Uterus (tissue), 4 donors: ENCODE measurements around the gene DRD2. TPM values are rescaled to one million over a fixed set of nuclear protein-coding genes. Genes with fewer than 3 reads are reported as not detected.
"Not testable (repeated sequence)": the region's sequence is repeated elsewhere in the genome, so short reads cannot be mapped to it uniquely, and the experiment has no call there.

Experiments
- DNase-seq, 2 donors: peaks; one replicate each; pipeline ENCODE4 v3.0.0-alpha.2; 2019 to 2020
- H3K27ac ChIP-seq, 2 donors: fragments of 200-600 bp; sonication (generic); 1 replicate in 1 of 2; 2 replicates in 1 of 2; pipeline ENCODE4 v1.5.1; 2016 to 2018
- H3K27me3 ChIP-seq, 2 donors: fragments of 200-600 bp; sonication (generic); one replicate each; pipeline ENCODE4 v1.5.1; 2018 to 2019; ENCODE audit warnings: control low read depth in 1 of 2
- H3K36me3 ChIP-seq, 2 donors: fragments of 200-600 bp; sonication (generic); one replicate each; pipeline ENCODE4 v1.5.1; 2019; ENCODE audit warnings: control low read depth in 1 of 2
- H3K4me1 ChIP-seq, 2 donors: fragments of 200-600 bp; sonication (generic); one replicate each; pipeline ENCODE4 v1.5.1; 2018 to 2019; ENCODE audit warnings: control low read depth in 1 of 2
- H3K4me3 ChIP-seq, 2 donors: fragments of 200-600 bp; sonication (generic); 1 replicate in 1 of 2; 2 replicates in 1 of 2; pipeline ENCODE4 v1.5.1; 2018 to 2019; ENCODE audit warnings: mild to moderate bottlenecking in 1 of 2
- H3K9me3 ChIP-seq, 2 donors: fragments of 200-600 bp; sonication (generic); one replicate each; pipeline ENCODE4 v1.5.1; 2019; ENCODE audit warnings: control low read depth in 1 of 2
- CTCF ChIP-seq, 4 experiments: fragments of 200-600 bp in 2 of 4; fragments of 450-650 bp in 2 of 4; sonication (generic) in 2 of 4; IDR thresholded peaks; one replicate each; pipeline ENCODE4 v1.5.1; 2016 to 2019; ENCODE audit warnings: antibody characterized with exemption in 4 of 4, mild to moderate bottlenecking in 2 of 4, moderate library complexity in 1 of 4
- POLR2A ChIP-seq, 2 donors: fragments of 450-650 bp; IDR thresholded peaks; one replicate each; pipeline ENCODE4 v1.6.1; 2016; ENCODE audit warnings: antibody characterized with exemption in 2 of 2, mild to moderate bottlenecking in 1 of 2, moderate library complexity in 1 of 2
- intact Hi-C: fragments of 100-400 bp; cut with DNase I; formaldehyde crosslinking; loops from one replicate; pipeline ENCODE4 v1.15.1; 2023; ENCODE audit warnings: low total_unique reads
- total RNA-seq, 4 donors: library from RNA; depleted of rRNA in 3 of 4; stranded (reverse); fragments of >200 nt in 3 of 4; gene quantifications; one replicate each; pipeline versions ENCODE4 v1.1.0 to v1.2.4, GENCODE V29; 2014 to 2023
- donor health status: DM: yes; HTN: yes; CAD: no.

The DRD2 gene
- not detected for total RNA-seq

- Histone ChIP-seq H3K4me3 (peak within 1 kb of the TSS in 1 of 2 donors; percentile 13), H3K4me1 (no peaks in the 10 kb centered on the region), H3K27me3 (peaks cover 0 to 4% of the 10 kb centered on the region in 2 donors), H3K27ac (no peak within 1 kb of the TSS), H3K36me3 (no peaks in the 10 kb centered on the region), H3K9me3 (no peaks in the 10 kb centered on the region)
- no peak for DNase-seq
- intact Hi-C loops, result no loop called here
- TF ChIP-seq CTCF (IDR thresholded peaks at IDR 0.05) (no peak), POLR2A (IDR thresholded peaks at IDR 0.05) (no peak)
These were observed at the start of gene DRD2 for GRCh38 chr11:113475160-113475761. TSS of gene DRD2 (minus strand) at chr11:113475398. CDS start at chr11:113424651, 50,747 bp downstream.

GRCh38 chr11:113523906-113524305 is 48.7 kb upstream of the DRD2 start:
- intact Hi-C loops, H3K9me3 ChIP-seq, H3K27ac ChIP-seq, DNase-seq, H3K4me3 ChIP-seq, H3K27me3 ChIP-seq, H3K36me3 ChIP-seq, H3K4me1 ChIP-seq: not testable (repeated sequence)

GRCh38 chr11:113521737-113522517 is 46.7 kb upstream of the DRD2 start:
- Histone ChIP-seq H3K27ac (no peak overlapping the region), H3K36me3 (no peaks in the 10 kb centered on the region), H3K27me3 (no peaks in the 10 kb centered on the region), H3K9me3 (no peaks in the 10 kb centered on the region), H3K4me3 (no peak overlapping the region), H3K4me1 (no peaks in the 10 kb centered on the region)
- TF ChIP-seq POLR2A (IDR thresholded peaks at IDR 0.05) (no peak), CTCF (IDR thresholded peaks at IDR 0.05) (no peak)
- intact Hi-C loops, result no loop called here
- no peak for DNase-seq

- Histone ChIP-seq H3K36me3 (no peaks in the 10 kb centered on the region), H3K4me3 (no peak overlapping the region), H3K9me3 (no peaks in the 10 kb centered on the region), H3K27me3 (no peaks in the 10 kb centered on the region), H3K27ac (no peak overlapping the region), H3K4me1 (no peaks in the 10 kb centered on the region)
- DNase-seq, result no peak
- no peak for TF ChIP-seq POLR2A (IDR thresholded peaks at IDR 0.05)
- TF ChIP-seq CTCF (IDR thresholded peaks at IDR 0.05), result no peak
- intact Hi-C loops, result no loop called here
These were observed 44.9 kb upstream of the DRD2 start for GRCh38 chr11:113519989-113520613.

- no peaks in the 10 kb centered on the region for H3K4me1 ChIP-seq
These were observed 43.7 kb upstream of the DRD2 start for GRCh38 chr11:113518716-113519495.

More at GRCh38 chr11:113518716-113519495, 43.7 kb upstream of the DRD2 start:
- Histone ChIP-seq H3K27ac (no peak overlapping the region), H3K36me3 (no peaks in the 10 kb centered on the region), H3K27me3 (no peaks in the 10 kb centered on the region), H3K4me3 (no peak overlapping the region), H3K9me3 (no peaks in the 10 kb centered on the region)
- no peak for DNase-seq
- no peak for TF ChIP-seq CTCF (IDR thresholded peaks at IDR 0.05)
- no peak for TF ChIP-seq POLR2A (IDR thresholded peaks at IDR 0.05)
- intact Hi-C loops, result no loop called here
